BE2C (cell line): ENCODE results near the gene RSL1D1.
A peak's percentile ranks its signal among the peaks of the same experiment; 100 is the strongest.

Experiments used
- DNase-seq: peaks from one replicate; pipeline ENCODE4 v3.0.0-alpha.2; 2020
- H3K27me3 ChIP-seq: fragments of 250-450 bp; sonication (Bioruptor Pico); 2 replicates; pipeline ENCODE4 v1.5.1; 2020; ENCODE audit warnings: mild to moderate bottlenecking
- H3K36me3 ChIP-seq: fragments of 250-450 bp; sonication (Bioruptor Pico); 2 replicates; pipeline ENCODE4 v1.5.1; 2020; ENCODE audit warnings: mild to moderate bottlenecking
- H3K4me1 ChIP-seq: fragments of 250-450 bp; sonication (Bioruptor Pico); 2 replicates; pipeline ENCODE4 v1.5.1; 2020
- H3K4me3 ChIP-seq: 2 replicates; pipeline ENCODE4 v1.5.1; 2011; ENCODE audit warnings: low read depth, low read length
- H3K9me3 ChIP-seq: fragments of 250-450 bp; sonication (Bioruptor Pico); 2 replicates; pipeline ENCODE4 v1.5.1; 2020
- TF ChIP-seq, protein P1 (sequence below): IDR thresholded peaks from 2 replicates; pipeline ENCODE4 v1.5.1; 2012; ENCODE audit warnings: mild to moderate bottlenecking, low read depth, low read length

RSL1D1 gene

DNA sequence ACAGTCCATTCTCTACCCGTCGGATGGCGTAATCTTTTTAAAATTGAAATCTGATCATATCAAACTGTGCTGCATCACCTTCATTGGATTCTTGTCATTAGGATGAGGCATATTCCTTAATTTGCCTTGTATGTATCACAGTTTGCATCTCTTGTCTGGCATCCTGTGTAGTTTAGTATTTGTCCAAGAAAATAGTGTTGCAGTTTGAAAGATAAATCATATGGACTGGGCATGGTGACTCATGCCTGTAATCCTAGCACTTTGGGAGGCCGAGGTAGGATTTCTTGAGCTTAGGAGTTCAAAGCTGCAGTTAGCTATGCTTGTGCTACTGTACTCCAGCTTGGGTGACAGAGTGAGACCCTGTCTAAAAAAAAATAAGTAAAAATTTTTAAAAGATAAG lies 5.8 kb upstream of the RSL1D1 start:
- DNase-seq = no peak
- Histone ChIP-seq H3K4me1 (no peaks in the 10 kb centered on the region), H3K4me3 (no peak overlapping the region), H3K9me3 (no peaks in the 10 kb centered on the region), H3K27me3 (no peaks in the 10 kb centered on the region), H3K36me3 (no peaks in the 10 kb centered on the region; the same call in 1 of the 2 replicates)
- TF ChIP-seq, protein P1, sequence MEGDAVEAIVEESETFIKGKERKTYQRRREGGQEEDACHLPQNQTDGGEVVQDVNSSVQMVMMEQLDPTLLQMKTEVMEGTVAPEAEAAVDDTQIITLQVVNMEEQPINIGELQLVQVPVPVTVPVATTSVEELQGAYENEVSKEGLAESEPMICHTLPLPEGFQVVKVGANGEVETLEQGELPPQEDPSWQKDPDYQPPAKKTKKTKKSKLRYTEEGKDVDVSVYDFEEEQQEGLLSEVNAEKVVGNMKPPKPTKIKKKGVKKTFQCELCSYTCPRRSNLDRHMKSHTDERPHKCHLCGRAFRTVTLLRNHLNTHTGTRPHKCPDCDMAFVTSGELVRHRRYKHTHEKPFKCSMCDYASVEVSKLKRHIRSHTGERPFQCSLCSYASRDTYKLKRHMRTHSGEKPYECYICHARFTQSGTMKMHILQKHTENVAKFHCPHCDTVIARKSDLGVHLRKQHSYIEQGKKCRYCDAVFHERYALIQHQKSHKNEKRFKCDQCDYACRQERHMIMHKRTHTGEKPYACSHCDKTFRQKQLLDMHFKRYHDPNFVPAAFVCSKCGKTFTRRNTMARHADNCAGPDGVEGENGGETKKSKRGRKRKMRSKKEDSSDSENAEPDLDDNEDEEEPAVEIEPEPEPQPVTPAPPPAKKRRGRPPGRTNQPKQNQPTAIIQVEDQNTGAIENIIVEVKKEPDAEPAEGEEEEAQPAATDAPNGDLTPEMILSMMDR = no peak

- peaks cover 33% of the 10 kb centered on the region for H3K36me3 ChIP-seq
- no peaks in the 10 kb centered on the region for H3K4me1 ChIP-seq
- TF ChIP-seq, protein P1 = no peak
- H3K27me3 ChIP-seq = no peaks in the 10 kb centered on the region
- peak overlapping the region; percentile 94 for H3K4me3 ChIP-seq
- no peak for DNase-seq
- no peaks in the 10 kb centered on the region for H3K9me3 ChIP-seq
These were observed 909 bp upstream of the RSL1D1 start for GRCh38 chr16:11852092-11852809.

GRCh38 chr16:11848842-11849241 lies 2.5 kb downstream of the RSL1D1 start:
- H3K9me3 ChIP-seq = no peaks in the 10 kb centered on the region
- no peaks in the 10 kb centered on the region; the same call in 1 of the 2 replicates for H3K4me1 ChIP-seq
- peak overlapping the region; percentile 12; the same call in 1 of the 2 replicates for H3K4me3 ChIP-seq
- H3K27me3 ChIP-seq = no peaks in the 10 kb centered on the region
- TF ChIP-seq, protein P1 = no peak
- peaks cover 67% of the 10 kb centered on the region for H3K36me3 ChIP-seq
- no peak for DNase-seq

DNA sequence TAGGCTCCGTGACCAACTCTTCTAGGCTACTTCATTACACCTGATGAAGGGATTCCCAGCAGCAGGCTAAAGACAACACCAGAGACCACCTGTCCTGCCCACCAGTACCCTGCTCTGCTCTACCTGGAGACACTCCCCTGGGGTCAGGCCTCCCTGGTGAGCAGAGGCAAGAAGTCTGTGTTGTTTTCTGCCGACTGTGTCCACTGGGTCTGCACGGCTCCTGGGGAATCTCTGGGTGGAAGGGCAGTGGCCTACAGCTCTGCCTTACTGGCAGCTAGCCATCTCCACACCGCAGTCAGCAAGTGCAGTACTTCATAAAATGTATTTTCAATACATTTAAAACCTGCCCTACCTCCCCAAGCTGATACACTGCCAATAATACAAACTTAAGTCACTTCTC lies 6.8 kb downstream of the RSL1D1 start:
- no peak for DNase-seq
- Histone ChIP-seq H3K36me3 (peaks cover 100% of the 10 kb centered on the region), H3K4me3 (no peak overlapping the region)

GRCh38 chr16:11843861-11844260 lies 7.5 kb downstream of the RSL1D1 start:
- no peak for DNase-seq
- no peaks in the 10 kb centered on the region for H3K27me3 ChIP-seq
- H3K36me3 ChIP-seq = peaks cover 100% of the 10 kb centered on the region
- TF ChIP-seq, protein P1 = no peak
- no peaks in the 10 kb centered on the region for H3K9me3 ChIP-seq
- no peaks in the 10 kb centered on the region; the same call in 1 of the 2 replicates for H3K4me1 ChIP-seq
- H3K4me3 ChIP-seq = no peak overlapping the region

More for the DNA sequence above, 6.8 kb downstream of the RSL1D1 start:
- TF ChIP-seq, protein P1 = no peak
- Histone ChIP-seq H3K4me1 (no peaks in the 10 kb centered on the region; the same call in 1 of the 2 replicates), H3K27me3 (no peaks in the 10 kb centered on the region), H3K9me3 (no peaks in the 10 kb centered on the region)

DNA sequence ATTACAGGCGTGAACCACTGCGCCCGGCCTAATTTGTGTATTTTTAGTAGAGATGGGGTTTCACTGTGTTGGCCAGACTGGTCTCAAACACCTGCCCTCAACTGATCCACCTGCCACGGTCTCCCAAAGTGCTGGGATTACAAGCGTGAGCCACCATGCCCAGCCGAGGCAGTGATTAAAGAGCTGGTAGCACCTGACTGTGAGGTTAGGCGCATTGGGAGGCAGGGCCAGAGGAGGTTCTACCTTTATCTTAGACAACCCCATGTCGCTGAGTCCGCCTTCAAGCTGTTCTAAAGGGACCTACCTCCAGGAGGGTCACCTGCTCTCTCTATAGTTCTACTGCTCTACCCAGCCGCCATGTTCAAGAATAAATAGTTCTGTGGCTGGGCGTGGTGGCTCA lies 8.1 kb downstream of the RSL1D1 start:
- Histone ChIP-seq H3K36me3 (peaks cover 100% of the 10 kb centered on the region), H3K4me3 (no peak overlapping the region), H3K9me3 (no peaks in the 10 kb centered on the region), H3K27me3 (no peaks in the 10 kb centered on the region), H3K4me1 (no peaks in the 10 kb centered on the region; the same call in 1 of the 2 replicates)
- TF ChIP-seq, protein P1 = no peak
- no peak for DNase-seq
